SHP77 (cell line): Measurements from ENCODE around the gene HCN3.
"Not testable (repeated sequence)": the region's sequence is repeated elsewhere in the genome, so short reads cannot be mapped to it uniquely, and the experiment has no call there.

Source experiments
- DNase-seq, 2 experiments: peaks; one replicate each; lab custom pipeline; 2025; lab: John Stamatoyannopoulos, UW

The HCN3 gene

GRCh38 chr1:155309423-155310021 is 32.3 kb downstream of the HCN3 start:
- no peak for DNase-seq

DNA sequence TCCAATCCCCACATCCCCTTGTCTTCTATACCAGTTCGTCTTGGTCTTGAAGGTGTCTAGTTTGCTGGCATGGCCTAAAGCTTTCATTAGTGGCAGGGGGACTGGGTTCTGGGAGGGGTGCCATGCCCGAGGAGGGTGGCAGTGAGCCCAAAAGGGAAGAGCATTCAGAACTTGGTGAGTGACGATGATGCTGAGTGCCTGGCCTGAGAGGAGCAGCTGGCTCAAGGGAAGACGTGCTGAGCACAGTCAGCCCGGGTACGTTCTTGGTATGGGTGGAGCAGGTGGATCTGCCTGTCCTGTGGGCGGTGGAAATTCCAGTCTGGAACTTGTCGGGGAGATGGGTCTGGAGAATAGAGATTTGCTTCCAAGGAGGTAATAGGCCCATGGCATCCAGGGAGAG is 36.0 kb downstream of the HCN3 start:
- no peak for DNase-seq

- DNase-seq = no peak
These were observed 39.7 kb downstream of the HCN3 start for GRCh38 chr1:155316922-155317321.

DNA sequence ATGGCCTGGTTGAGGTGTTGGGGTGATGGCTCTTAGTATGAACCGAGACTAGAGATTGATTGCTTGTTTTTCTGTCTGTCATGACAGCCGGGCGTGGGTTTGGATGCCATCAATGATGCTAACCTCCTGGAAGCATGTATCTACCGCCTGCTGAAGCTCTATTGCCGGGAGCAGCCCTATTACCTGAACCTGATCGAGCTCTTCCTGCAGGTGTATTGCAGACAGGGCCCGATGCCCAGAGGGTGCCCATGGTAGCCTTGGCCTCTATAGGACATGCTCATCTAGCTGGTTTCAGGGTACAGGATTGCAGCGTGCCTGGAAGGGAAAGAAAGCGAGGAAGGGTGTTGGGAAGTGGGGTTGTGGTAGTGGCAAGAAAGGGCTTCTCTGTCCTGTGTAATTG is 40.8 kb downstream of the HCN3 start:
- no peak for DNase-seq

- DNase-seq = no peak
These were observed 42.3 kb downstream of the HCN3 start for GRCh38 chr1:155319536-155319935.

- DNase-seq = no peak
These were observed 43.0 kb downstream of the HCN3 start for GRCh38 chr1:155320252-155320651.

GRCh38 chr1:155320661-155321617 is 43.7 kb downstream of the HCN3 start, which contains the start of gene RUSC1:
Gene RUSC1, plus strand, starts transcription at chr1:155320894. Its CDS starts 880 bp downstream, at chr1:155321774.
- peak; percentile 89 to 92 for DNase-seq

DNA sequence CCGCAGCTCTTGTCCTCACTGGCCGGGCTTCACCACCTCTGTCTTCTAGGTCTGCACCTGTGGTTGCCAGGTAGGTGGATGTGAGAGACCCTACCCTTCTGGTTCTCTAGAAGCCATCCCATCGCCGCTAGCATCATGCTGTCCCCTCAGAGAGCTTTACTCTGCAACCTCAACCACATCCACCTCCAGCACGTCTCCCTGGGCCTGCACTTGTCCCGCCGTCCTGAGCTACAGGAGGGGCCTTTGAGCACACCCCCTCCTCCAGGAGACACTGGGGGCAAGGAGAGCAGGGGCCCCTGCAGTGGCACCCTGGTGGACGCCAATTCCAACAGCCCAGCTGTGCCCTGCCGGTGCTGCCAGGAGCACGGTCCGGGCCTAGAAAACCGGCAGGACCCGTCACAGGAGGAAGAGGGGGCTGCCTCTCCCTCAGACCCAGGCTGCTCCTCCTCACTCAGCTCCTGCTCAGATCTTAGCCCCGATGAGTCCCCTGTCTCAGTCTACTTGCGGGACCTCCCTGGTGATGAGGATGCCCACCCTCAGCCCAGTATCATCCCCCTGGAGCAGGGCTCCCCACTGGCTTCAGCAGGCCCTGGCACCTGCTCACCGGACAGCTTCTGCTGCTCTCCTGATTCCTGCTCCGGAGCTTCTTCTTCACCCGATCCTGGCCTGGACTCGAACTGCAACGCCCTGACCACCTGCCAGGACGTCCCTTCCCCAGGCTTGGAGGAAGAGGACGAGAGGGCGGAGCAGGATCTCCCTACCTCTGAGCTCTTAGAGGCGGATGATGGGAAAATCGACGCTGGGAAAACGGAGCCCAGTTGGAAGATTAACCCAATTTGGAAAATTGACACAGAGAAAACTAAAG is 44.6 kb downstream of the HCN3 start:
- DNase-seq = peak; percentile 60 to 62

DNA sequence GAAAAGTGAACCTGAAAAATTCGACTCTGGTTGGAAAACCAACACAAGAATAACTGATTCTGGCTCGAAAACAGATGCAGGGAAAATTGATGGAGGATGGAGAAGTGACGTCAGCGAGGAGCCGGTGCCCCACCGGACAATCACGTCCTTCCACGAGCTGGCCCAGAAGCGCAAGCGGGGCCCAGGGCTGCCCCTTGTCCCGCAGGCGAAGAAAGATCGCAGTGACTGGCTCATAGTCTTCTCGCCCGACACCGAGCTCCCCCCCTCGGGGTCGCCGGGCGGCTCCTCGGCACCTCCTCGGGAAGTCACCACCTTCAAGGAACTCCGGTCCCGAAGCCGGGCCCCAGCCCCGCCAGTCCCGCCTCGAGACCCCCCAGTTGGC is 45.3 kb downstream of the HCN3 start:
- DNase-seq = peak in 1 of 2 experiments; percentile 30

- peak; percentile 94 to 96 for DNase-seq
These were observed 45.9 kb downstream of the HCN3 start for GRCh38 chr1:155322953-155323728.

GRCh38 chr1:155323729-155324036 is 46.4 kb downstream of the HCN3 start:
- DNase-seq = peak; percentile 69 to 76

GRCh38 chr1:155324037-155324716 is 46.9 kb downstream of the HCN3 start:
- peak; percentile 98 to 99 for DNase-seq

- DNase-seq = peak; percentile 69 to 86
These were observed 47.7 kb downstream of the HCN3 start for GRCh38 chr1:155324717-155325602.

GRCh38 chr1:155325603-155325893 is 48.3 kb downstream of the HCN3 start:
- no peak for DNase-seq

GRCh38 chr1:155326020-155326526 is 48.8 kb downstream of the HCN3 start:
- DNase-seq = no peak

GRCh38 chr1:155326631-155327037 is 49.4 kb downstream of the HCN3 start:
- no peak for DNase-seq

GRCh38 chr1:155327981-155328380 is 50.7 kb downstream of the HCN3 start:
- no peak for DNase-seq

DNA sequence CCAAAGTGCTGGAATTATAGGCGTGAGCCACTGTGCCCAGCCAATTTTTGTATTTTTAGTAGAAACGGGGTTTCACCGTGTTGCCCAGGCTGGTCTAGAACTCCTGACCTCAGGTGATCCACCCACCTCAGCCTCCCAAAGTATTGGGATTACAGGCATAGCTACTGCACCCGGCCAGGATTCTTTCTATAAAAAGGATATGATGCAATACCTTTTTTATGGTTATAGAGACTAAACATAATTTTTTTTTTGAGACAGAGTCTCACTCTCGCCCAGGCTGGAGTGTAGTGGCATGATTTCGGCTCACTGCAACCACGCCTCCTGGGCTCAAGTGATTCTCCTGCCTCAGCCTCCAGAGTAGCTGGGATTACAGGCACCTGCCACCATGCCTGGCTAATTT is 51.6 kb downstream of the HCN3 start:
- not testable (repeated sequence) for DNase-seq

DNA sequence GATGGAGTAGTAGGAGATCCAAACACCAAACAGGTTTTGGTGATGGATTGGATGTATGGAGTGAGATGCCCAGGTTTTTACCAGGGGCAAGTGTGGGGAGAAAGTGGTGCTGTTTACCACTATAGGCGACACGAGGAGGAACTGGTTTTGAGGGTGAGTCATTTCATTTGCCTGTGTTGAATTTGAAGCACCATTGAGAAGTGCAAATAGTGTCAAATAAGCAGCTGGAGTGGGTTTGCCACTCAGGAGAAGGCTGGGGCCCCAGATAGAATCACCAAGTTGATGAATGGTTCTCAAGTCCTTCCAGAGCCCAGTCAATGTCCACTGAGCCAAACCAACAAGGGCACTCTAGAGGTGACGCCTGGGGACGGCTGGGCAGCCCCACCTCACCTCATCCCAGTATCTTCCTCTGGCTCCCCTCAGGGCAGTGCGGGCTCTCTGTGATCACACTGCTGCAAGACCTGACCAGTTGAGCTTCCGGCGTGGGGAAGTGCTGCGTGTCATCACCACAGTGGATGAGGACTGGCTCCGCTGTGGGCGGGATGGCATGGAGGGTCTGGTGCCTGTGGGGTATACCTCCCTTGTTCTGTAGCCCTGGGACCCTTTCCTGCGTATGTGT is 52.8 kb downstream of the HCN3 start:
- DNase-seq = peak in 1 of 2 experiments; percentile 12

DNA sequence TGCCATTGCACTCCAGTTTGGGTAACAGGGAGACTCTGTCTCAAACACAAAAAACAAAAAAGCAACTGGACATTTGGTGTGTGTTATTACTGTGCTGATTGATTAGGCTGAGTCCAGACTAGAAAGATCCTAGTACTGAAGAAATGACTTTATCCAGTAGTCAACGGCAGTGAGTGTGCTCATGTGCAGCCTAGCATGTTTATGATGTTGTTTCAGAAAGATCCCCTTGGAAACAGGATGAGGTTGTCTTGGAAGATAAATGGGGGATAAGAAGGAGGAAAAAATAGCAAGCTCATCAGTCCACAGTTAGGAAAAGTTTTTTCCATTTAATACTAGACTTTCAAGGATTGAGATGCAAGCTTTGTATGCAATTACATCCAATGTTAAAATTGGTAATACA is 57.7 kb downstream of the HCN3 start:
- no peak for DNase-seq
